Smooth muscle cell (in vitro differentiated cells): ENCODE data around the gene PRKAR2B. TPM values are rescaled to one million over a fixed set of nuclear protein-coding genes. Genes with fewer than 3 reads are reported as not detected.

Source experiments
- DNase-seq: peaks from one replicate; lab custom pipeline; 2025; ENCODE audit not compliant: unreplicated experiment; lab: John Stamatoyannopoulos, UW
- H2AFZ ChIP-seq: fragments of 200-600 bp; sonication (generic); 2 replicates; pipeline ENCODE4 v1.6.0; 2016; ENCODE audit warnings: antibody characterized with exemption, low read depth, mild to moderate bottlenecking
- H3F3A ChIP-seq: fragments of 200-600 bp; sonication (generic); 2 replicates; pipeline ENCODE4 v1.6.0; 2017; ENCODE audit warnings: antibody characterized with exemption, low read depth
- H3K27ac ChIP-seq: fragments of 200-600 bp; sonication (generic); 2 replicates; pipeline ENCODE4 v1.5.1; 2016; ENCODE audit warnings: low read depth, mild to moderate bottlenecking
- H3K27me3 ChIP-seq: fragments of 200-600 bp; sonication (generic); 2 replicates; pipeline ENCODE4 v1.6.1; 2016; ENCODE audit warnings: low read depth, mild to moderate bottlenecking
- H3K36me3 ChIP-seq: fragments of 200-600 bp; sonication (generic); 2 replicates; pipeline ENCODE4 v1.5.1; 2016; ENCODE audit warnings: low read depth
- H3K4me1 ChIP-seq: fragments of 200-600 bp; sonication (generic); 2 replicates; pipeline ENCODE4 v1.5.1; 2016; ENCODE audit warnings: low read depth
- H3K4me2 ChIP-seq: fragments of 200-600 bp; sonication (generic); 2 replicates; pipeline ENCODE4 v1.6.0; 2016; ENCODE audit warnings: mild to moderate bottlenecking
- H3K4me3 ChIP-seq: fragments of 200-600 bp; sonication (generic); 2 replicates; pipeline ENCODE4 v1.5.1; 2016; ENCODE audit warnings: mild to moderate bottlenecking
- H3K79me2 ChIP-seq: fragments of 200-600 bp; sonication (generic); 2 replicates; pipeline ENCODE4 v1.6.0; 2016; ENCODE audit warnings: low read depth, mild to moderate bottlenecking
- H3K9ac ChIP-seq: fragments of 200-600 bp; sonication (generic); 2 replicates; pipeline ENCODE4 v1.6.0; 2016; ENCODE audit warnings: low read depth
- H3K9me3 ChIP-seq: fragments of 200-600 bp; sonication (generic); replicated peaks from 2 replicates; pipeline ENCODE4 v1.5.1; 2016; ENCODE audit warnings: low read depth
- H4K20me1 ChIP-seq: fragments of 200-600 bp; sonication (generic); 2 replicates; pipeline ENCODE4 v1.6.0; 2016; ENCODE audit warnings: low read depth
- CTCF ChIP-seq: fragments of 200-600 bp; sonication (generic); IDR thresholded peaks from 2 replicates; pipeline ENCODE4 v1.5.1; 2017; ENCODE audit warnings: borderline replicate concordance, mild to moderate bottlenecking, antibody characterized with exemption; ENCODE audit not compliant: insufficient read depth, poor library complexity, severe bottlenecking
- WGBS: methylation state at CpG from one replicate; pipeline ENCODE4 v1.1.7; 2016; ENCODE audit warnings: low lambda C conversion rate; 5-methylcytosine and 5-hydroxymethylcytosine counted together
- polyA plus RNA-seq: library from polyadenylated mRNA; unstranded; fragments of >200 nt; fragmentation: Nextera tagmentation; extraction: Ambion mirVana; gene quantifications from 2 replicates; pipeline ENCODE4 v1.2.1, GENCODE V29; 2016
- total RNA-seq: library from RNA; depleted of rRNA; stranded (reverse); fragments of >200 nt; gene quantifications from 2 replicates; pipeline ENCODE4 v1.2.3, GENCODE V29; 2014

Gene PRKAR2B
- total and polyA plus RNA-seq, 2 experiments from 2014 or later: 3.4 to 3.5 TPM

- Histone ChIP-seq H3K27me3 (no peaks in the 10 kb centered on the region), H3K79me2 (no peaks in the 10 kb centered on the region), H2AFZ (no peak overlapping the region), H3F3A (no peaks in the 10 kb centered on the region), H3K4me1 (no peaks in the 10 kb centered on the region), H4K20me1 (no peaks in the 10 kb centered on the region), H3K27ac (no peak overlapping the region), H3K36me3 (no peaks in the 10 kb centered on the region), H3K4me3 (no peak overlapping the region), H3K9me3 (no peaks in the 10 kb centered on the region), H3K4me2 (no peak overlapping the region), H3K9ac (no peak overlapping the region)
- TF ChIP-seq CTCF: no peak
- 78% methylated on average over 7 of the region's 7 CpGs for WGBS
- no peak for DNase-seq
Measured at GRCh38 chr7:107014387-107015023, 30.0 kb upstream of the PRKAR2B start.

DNA sequence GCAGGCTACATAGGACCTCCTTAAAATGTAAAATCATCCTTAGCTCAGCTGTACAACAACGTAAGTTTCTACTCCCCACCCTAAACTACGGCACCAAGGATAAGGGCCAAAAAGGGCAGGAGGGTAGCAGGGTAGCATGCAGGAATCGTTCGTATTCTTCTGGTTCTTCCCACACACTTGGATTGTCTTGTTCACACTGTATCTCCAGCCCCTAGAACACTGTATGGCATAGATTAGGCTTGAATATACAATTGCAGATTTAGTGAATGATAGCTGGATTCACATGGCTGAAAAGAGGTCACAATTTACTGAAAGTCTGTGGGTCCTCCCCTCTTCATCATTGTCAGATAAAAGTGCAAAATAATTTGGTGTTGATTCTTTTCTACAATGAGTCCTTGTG, 28.2 kb upstream of the PRKAR2B start:
- WGBS: 69% methylated on average over 4 of the region's 4 CpGs
- H3K79me2 ChIP-seq: no peaks in the 10 kb centered on the region
- H3K9ac ChIP-seq: no peak overlapping the region

GRCh38 chr7:107017965-107018719, 26.4 kb upstream of the PRKAR2B start:
- no peak for DNase-seq
- H3K9me3 ChIP-seq: no peaks in the 10 kb centered on the region
- H3K4me2 ChIP-seq: no peak overlapping the region
- H3K4me1 ChIP-seq: no peaks in the 10 kb centered on the region
- no peaks in the 10 kb centered on the region for H3K79me2 ChIP-seq
- H3K9ac ChIP-seq: no peak overlapping the region
- no peak overlapping the region for H2AFZ ChIP-seq
- 88% methylated on average over 2 of the region's 2 CpGs for WGBS
- no peaks in the 10 kb centered on the region for H3F3A ChIP-seq
- no peak overlapping the region for H3K27ac ChIP-seq
- TF ChIP-seq CTCF: no peak
- H3K36me3 ChIP-seq: no peaks in the 10 kb centered on the region
- no peaks in the 10 kb centered on the region for H4K20me1 ChIP-seq
- no peak overlapping the region for H3K4me3 ChIP-seq
- no peaks in the 10 kb centered on the region for H3K27me3 ChIP-seq

More for the DNA sequence above, 28.2 kb upstream of the PRKAR2B start:
- no peak overlapping the region for H3K4me3 ChIP-seq
- DNase-seq: no peak
- H3F3A ChIP-seq: no peaks in the 10 kb centered on the region
- no peaks in the 10 kb centered on the region for H3K4me1 ChIP-seq
- no peaks in the 10 kb centered on the region for H3K27me3 ChIP-seq
- H4K20me1 ChIP-seq: no peaks in the 10 kb centered on the region
- no peak for TF ChIP-seq CTCF
- H2AFZ ChIP-seq: no peak overlapping the region
- no peak overlapping the region for H3K27ac ChIP-seq
- no peak overlapping the region for H3K4me2 ChIP-seq
- no peaks in the 10 kb centered on the region for H3K9me3 ChIP-seq
- no peaks in the 10 kb centered on the region for H3K36me3 ChIP-seq
